GM12891 (cell line): ENCODE measurements around the gene NKD1.

Experiments
- PAX5 ChIP-seq: IDR thresholded peaks from 2 replicates; pipeline ENCODE4 v1.6.1; 2011; ENCODE audit warnings: low read length, moderate library complexity, mild to moderate bottlenecking; ENCODE audit not compliant: insufficient read depth, severe bottlenecking
- POLR2A ChIP-seq: IDR thresholded peaks from 2 replicates; pipeline ENCODE4 v1.6.1; 2011; ENCODE audit warnings: low read depth, low read length, control low read depth
- POLR2AphosphoS5 ChIP-seq: IDR thresholded peaks from 2 replicates; pipeline ENCODE4 v1.6.1; 2011; ENCODE audit warnings: low read depth, low read length, control low read depth
- POU2F2 ChIP-seq: IDR thresholded peaks from 2 replicates; pipeline ENCODE4 v1.6.1; 2011; ENCODE audit warnings: low read depth, mild to moderate bottlenecking, control low read depth, low read length, moderate library complexity
- SPI1 ChIP-seq: IDR thresholded peaks from 2 replicates; pipeline ENCODE4 v1.6.1; 2011; ENCODE audit warnings: low read depth, low read length, control low read depth
- TAF1 ChIP-seq: IDR thresholded peaks from 2 replicates; pipeline ENCODE4 v1.6.1; 2011; ENCODE audit warnings: low read depth, low read length, control low read depth

DNA sequence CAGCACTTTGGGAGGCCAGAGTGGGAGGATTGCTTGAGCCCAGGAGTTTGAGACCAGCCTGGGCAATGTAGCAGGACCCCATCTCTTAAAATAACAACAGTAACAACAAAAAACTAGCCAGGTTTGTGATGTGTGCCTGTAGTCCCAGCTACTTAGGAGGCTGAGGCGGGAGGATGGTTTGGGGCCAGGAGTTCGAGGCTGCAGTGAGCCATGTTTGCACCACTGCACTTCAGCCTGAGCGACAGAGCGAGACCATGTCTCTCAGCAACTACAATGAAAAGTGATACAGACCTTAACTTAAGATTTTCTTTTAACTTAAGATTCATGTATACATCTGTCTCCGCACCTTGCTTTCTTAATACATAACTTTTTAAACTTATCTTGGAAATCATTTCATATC lies 17.2 kb downstream of the NKD1 start:
- TF ChIP-seq POLR2A, result no peak
- no peak for TF ChIP-seq POLR2AphosphoS5
- no peak for TF ChIP-seq TAF1
- TF ChIP-seq PAX5, result no peak
- TF ChIP-seq POU2F2, result no peak
- TF ChIP-seq SPI1, result no peak
